OCI-LY3 (cell line): ENCODE measurements around the gene RNU6-1.

Experiments used
- H2AFZ ChIP-seq: fragments of 200-600, 300-600 bp; shearing (Covaris generic); 2 replicates; pipeline ENCODE4 v1.6.0; 2014; ENCODE audit warnings: antibody characterized with exemption, low read depth, low read length
- H3K27ac ChIP-seq: fragments of 200-600, 300-600 bp; sonication (generic); 2 replicates; pipeline ENCODE4 v1.5.1; 2014; ENCODE audit warnings: mild to moderate bottlenecking, low read length, moderate library complexity, mixed read lengths
- H3K27me3 ChIP-seq: fragments of 200-600, 300-600 bp; sonication (generic); 2 replicates; pipeline ENCODE4 v1.6.1; 2014; ENCODE audit warnings: low read depth, low read length, mixed read lengths
- H3K36me3 ChIP-seq: fragments of 200-600, 300-600 bp; sonication (generic); replicated peaks from 2 replicates; pipeline ENCODE3; 2014; ENCODE audit warnings: low read depth, low read length, mixed read lengths
- H3K4me1 ChIP-seq: fragments of 300-600, 200-600 bp; sonication (generic); 2 replicates; pipeline ENCODE4 v1.6.1; 2014; ENCODE audit warnings: low read length, mixed read lengths
- H3K4me2 ChIP-seq: fragments of 200-600, 300-600 bp; sonication (generic); 2 replicates; pipeline ENCODE4 v1.6.1; 2014; ENCODE audit warnings: low read length, mixed read lengths
- H3K4me3 ChIP-seq: fragments of 300-600, 200-600 bp; sonication (generic); 2 replicates; pipeline ENCODE4 v1.5.1; 2014; ENCODE audit warnings: antibody characterized with exemption, mild to moderate bottlenecking, low read length, moderate library complexity
- H3K79me2 ChIP-seq: fragments of 300-600, 200-600 bp; shearing (Covaris generic); 2 replicates; pipeline ENCODE4 v1.6.1; 2014; ENCODE audit warnings: mild to moderate bottlenecking, low read length, mixed read lengths
- H3K9ac ChIP-seq: fragments of 300-600, 200-600 bp; shearing (Covaris generic); 2 replicates; pipeline ENCODE4 v1.6.0; 2014; ENCODE audit warnings: mild to moderate bottlenecking, low read length, moderate library complexity
- H3K9me3 ChIP-seq: fragments of 200-600, 300-600 bp; shearing (Covaris generic); 2 replicates; pipeline ENCODE4 v1.6.1; 2014; ENCODE audit warnings: low read length, mixed read lengths; ENCODE audit not compliant: insufficient read depth
- H4K20me1 ChIP-seq: fragments of 200-600, 300-600 bp; sonication (generic); 2 replicates; pipeline ENCODE4 v1.6.1; 2016; ENCODE audit warnings: low read length, mixed read lengths; ENCODE audit not compliant: insufficient read depth
- EZH2phosphoT487 ChIP-seq: fragments of 200-600 bp; shearing (Covaris generic); IDR thresholded peaks from 2 replicates; pipeline ENCODE4 v1.6.1; 2018; ENCODE audit warnings: antibody characterized with exemption, mixed run types, low read depth
- TF ChIP-seq, protein P1 (sequence below): fragments of 200-600, 300-600 bp; sonication (generic); IDR thresholded peaks from 2 replicates; pipeline ENCODE4 v1.5.1; 2014; ENCODE audit warnings: antibody characterized with exemption, low read length, low read depth

The RNU6-1 gene

DNA sequence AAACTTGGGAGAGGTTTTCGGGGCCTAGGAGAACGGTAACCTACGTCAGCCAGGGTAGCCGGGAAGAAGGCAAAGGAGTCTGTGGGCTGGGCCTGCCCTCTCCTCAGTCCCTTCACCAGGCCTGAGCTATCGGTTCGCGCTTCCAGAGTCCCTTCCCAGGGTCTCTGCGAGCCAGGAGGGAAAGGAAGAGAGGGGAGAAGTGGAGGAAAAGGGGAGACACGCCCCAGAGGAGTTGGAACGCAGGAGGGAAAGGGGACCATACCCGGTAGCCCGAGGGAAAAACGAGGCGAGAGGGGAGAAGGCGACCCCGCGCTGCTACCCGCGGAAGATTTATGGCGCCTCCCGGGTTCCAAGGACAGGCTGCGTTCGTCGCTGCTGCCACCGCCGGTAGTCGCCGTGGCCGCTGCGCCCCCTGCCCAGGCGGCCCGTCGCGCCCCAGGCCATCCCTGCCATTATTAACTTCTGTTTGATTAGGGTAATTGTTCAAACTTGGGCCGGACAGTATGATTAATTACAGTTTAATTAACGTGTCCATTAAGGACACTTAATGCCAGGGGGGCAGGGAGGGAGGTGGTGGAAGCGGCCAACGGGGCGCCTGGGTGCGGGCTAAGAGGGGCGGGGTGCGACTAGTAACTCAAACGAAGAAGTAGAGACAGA, 17.9 kb downstream of the RNU6-1 start:
- H3K36me3 ChIP-seq = no peaks in the 10 kb centered on the region
- no peaks in the 10 kb centered on the region for H3K4me1 ChIP-seq
- H3K9ac ChIP-seq = no peak overlapping the region
- H3K79me2 ChIP-seq = no peaks in the 10 kb centered on the region
- H4K20me1 ChIP-seq = no peaks in the 10 kb centered on the region
- no peak overlapping the region for H3K27ac ChIP-seq
- no peaks in the 10 kb centered on the region for H3K27me3 ChIP-seq
- no peak for TF ChIP-seq EZH2phosphoT487
- TF ChIP-seq, protein P1, sequence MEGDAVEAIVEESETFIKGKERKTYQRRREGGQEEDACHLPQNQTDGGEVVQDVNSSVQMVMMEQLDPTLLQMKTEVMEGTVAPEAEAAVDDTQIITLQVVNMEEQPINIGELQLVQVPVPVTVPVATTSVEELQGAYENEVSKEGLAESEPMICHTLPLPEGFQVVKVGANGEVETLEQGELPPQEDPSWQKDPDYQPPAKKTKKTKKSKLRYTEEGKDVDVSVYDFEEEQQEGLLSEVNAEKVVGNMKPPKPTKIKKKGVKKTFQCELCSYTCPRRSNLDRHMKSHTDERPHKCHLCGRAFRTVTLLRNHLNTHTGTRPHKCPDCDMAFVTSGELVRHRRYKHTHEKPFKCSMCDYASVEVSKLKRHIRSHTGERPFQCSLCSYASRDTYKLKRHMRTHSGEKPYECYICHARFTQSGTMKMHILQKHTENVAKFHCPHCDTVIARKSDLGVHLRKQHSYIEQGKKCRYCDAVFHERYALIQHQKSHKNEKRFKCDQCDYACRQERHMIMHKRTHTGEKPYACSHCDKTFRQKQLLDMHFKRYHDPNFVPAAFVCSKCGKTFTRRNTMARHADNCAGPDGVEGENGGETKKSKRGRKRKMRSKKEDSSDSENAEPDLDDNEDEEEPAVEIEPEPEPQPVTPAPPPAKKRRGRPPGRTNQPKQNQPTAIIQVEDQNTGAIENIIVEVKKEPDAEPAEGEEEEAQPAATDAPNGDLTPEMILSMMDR = no peak
- H3K4me3 ChIP-seq = no peak overlapping the region
- H2AFZ ChIP-seq = no peak overlapping the region
- H3K4me2 ChIP-seq = no peak overlapping the region
- no peaks in the 10 kb centered on the region for H3K9me3 ChIP-seq

DNA sequence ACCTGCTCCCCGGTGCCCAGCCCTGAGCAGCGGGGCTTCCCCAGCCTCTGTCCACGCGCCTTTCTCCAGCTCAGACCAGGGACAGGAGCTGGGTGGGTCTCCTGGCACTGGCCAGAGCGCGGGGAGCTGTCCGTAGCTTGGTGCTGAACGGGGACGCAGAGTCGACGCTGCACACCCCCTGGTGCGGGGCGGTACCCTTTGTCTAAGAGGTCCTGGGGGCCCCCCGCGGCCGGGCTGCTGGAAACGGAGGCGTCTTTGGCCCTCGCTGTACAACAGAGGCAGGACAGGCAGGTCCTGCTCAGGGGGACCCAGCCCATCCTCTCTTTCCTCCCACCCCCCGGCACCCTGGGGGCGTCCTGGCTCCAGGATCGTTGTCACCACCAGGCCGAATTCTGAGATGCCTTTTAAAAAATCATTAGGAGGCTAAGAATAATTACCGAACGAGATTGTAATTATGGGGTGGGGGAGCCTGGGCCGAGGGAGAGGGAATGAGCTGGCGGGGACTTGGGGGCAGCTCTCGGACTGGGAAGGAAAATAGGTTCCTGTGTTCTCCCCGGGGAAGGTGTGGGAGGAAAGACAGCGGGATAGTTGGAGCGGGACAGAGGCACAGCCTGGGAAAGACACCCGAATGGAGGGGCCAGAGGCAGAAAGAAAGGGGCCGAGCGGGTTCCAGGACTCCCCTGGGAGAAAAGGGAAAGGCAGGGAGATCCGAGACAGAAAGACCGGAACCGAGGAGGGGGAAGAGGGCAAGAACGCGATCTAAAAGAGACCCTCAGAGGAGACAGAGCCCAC, 18.7 kb downstream of the RNU6-1 start:
- no peaks in the 10 kb centered on the region for H3K79me2 ChIP-seq
- no peaks in the 10 kb centered on the region for H3K36me3 ChIP-seq
- no peaks in the 10 kb centered on the region for H3K27me3 ChIP-seq
- H3K4me3 ChIP-seq = no peak overlapping the region
- H3K27ac ChIP-seq = no peak overlapping the region
- no peak overlapping the region for H2AFZ ChIP-seq
- H3K4me2 ChIP-seq = no peak overlapping the region
- H3K9me3 ChIP-seq = no peaks in the 10 kb centered on the region
- no peaks in the 10 kb centered on the region for H3K4me1 ChIP-seq
- no peaks in the 10 kb centered on the region for H4K20me1 ChIP-seq
- no peak overlapping the region for H3K9ac ChIP-seq
- TF ChIP-seq, protein P1 = no peak
- no peak for TF ChIP-seq EZH2phosphoT487

DNA sequence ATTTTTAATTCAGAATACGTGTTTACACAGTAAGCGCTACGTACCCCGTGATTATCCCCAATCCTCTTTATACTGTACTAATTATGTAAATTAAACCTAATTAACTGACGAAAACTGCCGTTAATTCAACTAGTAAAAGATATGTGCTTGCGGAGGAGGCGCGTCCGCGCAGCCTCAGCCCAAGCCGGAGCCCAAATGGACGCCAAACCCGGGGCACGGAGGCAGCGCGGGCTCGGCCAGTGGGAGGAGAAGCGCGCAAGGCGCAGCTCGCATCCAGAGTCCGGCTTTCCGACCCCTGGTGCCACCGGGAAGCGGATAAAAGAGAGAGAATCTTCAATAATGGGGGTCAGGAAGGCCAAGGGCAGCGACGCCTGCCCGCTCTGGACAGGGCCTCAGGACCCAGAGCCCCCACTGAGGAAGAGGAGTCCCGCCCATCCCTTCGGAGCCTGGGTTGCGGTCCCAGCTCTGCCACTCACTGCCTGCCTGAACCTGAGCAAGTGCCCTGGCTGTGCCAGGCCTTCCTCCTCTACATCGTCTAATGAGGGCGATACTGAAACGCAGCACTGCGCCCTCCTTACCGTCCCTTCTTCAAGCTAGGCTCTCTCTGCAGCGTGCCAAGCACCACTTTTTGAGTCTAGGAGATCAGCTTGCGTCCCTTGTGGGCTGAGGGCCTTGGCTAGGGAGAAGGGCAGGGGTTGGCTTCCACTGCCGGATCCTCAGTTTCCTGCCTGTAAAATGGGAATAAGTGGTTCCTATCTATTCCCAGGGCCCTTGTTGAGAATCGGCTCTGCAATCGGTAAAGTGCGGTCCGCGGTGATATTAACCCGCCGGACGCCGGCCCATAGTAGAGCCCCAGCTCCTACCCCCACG, 19.5 kb downstream of the RNU6-1 start:
- Histone ChIP-seq H3K9me3 (no peaks in the 10 kb centered on the region), H4K20me1 (no peaks in the 10 kb centered on the region), H3K79me2 (no peaks in the 10 kb centered on the region), H3K27me3 (no peaks in the 10 kb centered on the region), H3K36me3 (no peaks in the 10 kb centered on the region), H3K4me1 (no peaks in the 10 kb centered on the region), H2AFZ (no peak overlapping the region), H3K9ac (no peak overlapping the region), H3K4me2 (no peak overlapping the region), H3K27ac (no peak overlapping the region), H3K4me3 (no peak overlapping the region)
- no peak for TF ChIP-seq EZH2phosphoT487
- TF ChIP-seq, protein P1 = no peak

DNA sequence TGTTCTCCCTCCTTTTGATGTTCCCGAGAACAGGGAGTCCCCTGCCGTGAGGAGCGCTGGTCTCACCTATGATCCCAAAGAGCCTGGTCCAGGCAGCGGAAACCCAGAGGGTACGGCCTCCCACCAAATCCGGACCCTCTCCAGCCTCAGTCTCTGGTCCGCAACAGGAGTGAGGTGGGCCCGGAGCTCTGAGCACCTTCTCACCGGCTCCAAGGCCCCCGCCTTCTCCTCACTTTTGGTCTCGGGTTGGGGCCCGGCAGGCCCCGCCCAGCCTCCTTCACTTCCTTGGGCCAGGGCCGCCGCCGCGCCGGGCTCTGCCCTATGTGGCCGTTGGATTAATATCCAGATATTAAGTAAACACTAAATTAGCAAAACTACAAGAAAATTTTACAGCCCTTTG, 20.2 kb downstream of the RNU6-1 start:
- Histone ChIP-seq H3K4me3 (no peak overlapping the region), H2AFZ (no peak overlapping the region), H3K4me1 (no peaks in the 10 kb centered on the region), H3K79me2 (no peaks in the 10 kb centered on the region), H3K36me3 (no peaks in the 10 kb centered on the region), H4K20me1 (no peaks in the 10 kb centered on the region), H3K27ac (no peak overlapping the region), H3K9me3 (no peaks in the 10 kb centered on the region), H3K27me3 (no peaks in the 10 kb centered on the region), H3K4me2 (no peak overlapping the region), H3K9ac (no peak overlapping the region)
- TF ChIP-seq, protein P1 = no peak
- TF ChIP-seq EZH2phosphoT487 = no peak
